ENCODE measurements around the gene FHDC1. TPM values are rescaled to one million over a fixed set of nuclear protein-coding genes. Genes with fewer than 3 reads are reported as not detected.

FHDC1 gene
- total and polyA plus RNA-seq, 10 of the 15 experiments (the other 5 are each of a cell fraction or from before 2014, with no cell fraction given) = 0.04 to 0.12 (median 0.06) TPM; not detected in 3

DNA sequence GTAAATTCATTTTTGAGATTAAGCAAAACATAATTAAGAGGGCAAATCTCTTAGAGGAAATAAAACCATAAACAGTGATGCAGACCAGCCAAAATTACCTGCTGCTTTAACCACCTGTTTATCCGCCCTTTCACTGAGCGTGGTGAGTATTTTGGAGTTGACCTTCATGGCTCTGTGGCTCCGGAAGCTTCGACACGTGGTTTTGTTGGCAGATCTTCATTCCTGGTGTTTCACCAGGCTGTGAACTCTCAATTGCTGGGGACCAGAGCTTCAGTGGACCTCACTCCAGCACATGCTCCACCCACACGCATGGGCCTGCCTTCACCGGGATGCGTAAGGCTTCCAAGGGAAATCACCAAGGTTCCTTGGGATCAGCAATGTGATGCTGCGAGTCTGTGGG lies 83.8 kb downstream of the FHDC1 start:
- ChIA-PET RAD21 (ENCODE audit: unreplicated experiment) (no interaction called here), CTCF (no interaction called here), POLR2A (no interaction called here), SMC1A (ENCODE audit: uncharacterized antibody, unreplicated experiment) (no interaction called here)
- in situ Hi-C loops (cut with MboI) = no loop called here
- no peaks in the 10 kb centered on the region for H3K36me3 ChIP-seq (ENCODE audit: control insufficient read depth in 2 of 2, insufficient read depth in 2 of 2, low read length in 1 of 2)
- no peaks in the 10 kb centered on the region; the same call in 1 of the 3 replicates for H3K9me3 ChIP-seq (replicated peaks; ENCODE audit: control insufficient read depth, insufficient read depth, low read length)
- H3K79me2 ChIP-seq (ENCODE audit: control insufficient read depth, insufficient read depth, low read length) = no peaks in the 10 kb centered on the region
- no peaks in the 10 kb centered on the region for H4K20me1 ChIP-seq (ENCODE audit: control insufficient read depth, insufficient read depth)
- no peak overlapping the region for H3K27ac ChIP-seq (ENCODE audit: control insufficient read depth, insufficient read depth)
- H2AFZ ChIP-seq (ENCODE audit: control insufficient read depth, low read depth, low read length) = no peak overlapping the region
- TF ChIP-seq RAD51 (IDR thresholded peaks at IDR 0.05) (no peak), ZNF622 (IDR thresholded peaks at IDR 0.05) (no peak), SMAD5 (IDR thresholded peaks at IDR 0.05; ENCODE audit: low read depth) (no peak), ZNF217 (IDR thresholded peaks at IDR 0.05) (no peak), TBL1XR1 (IDR thresholded peaks at IDR 0.05; ENCODE audit: low read depth, low read length) (no peak), ZSCAN29 (IDR thresholded peaks at IDR 0.05) (no peak), GABPA (IDR thresholded peaks at IDR 0.05; ENCODE audit: low read depth) (no peak), SUPT20H (IDR thresholded peaks at IDR 0.05; ENCODE audit: borderline replicate concordance, control insufficient read depth, low read depth, low read length) (no peak), SMC3 (IDR thresholded peaks at IDR 0.05; ENCODE audit: borderline replicate concordance, low read length) (no peak), ZNF24 (IDR thresholded peaks at IDR 0.05) (no peak), FOS (IDR thresholded peaks at IDR 0.05; ENCODE audit: borderline replicate concordance, extremely low read depth, insufficient read length) (no peak), EED (IDR thresholded peaks at IDR 0.05; ENCODE audit: low read depth) (no peak), SIN3A (IDR thresholded peaks at IDR 0.05; ENCODE audit: low read depth, low read length) (no peak), DPF2 (IDR thresholded peaks at IDR 0.05) (no peak), ZNF207 (IDR thresholded peaks at IDR 0.05; ENCODE audit: borderline replicate concordance) (no peak)
- TF ChIP-seq, protein P1, sequence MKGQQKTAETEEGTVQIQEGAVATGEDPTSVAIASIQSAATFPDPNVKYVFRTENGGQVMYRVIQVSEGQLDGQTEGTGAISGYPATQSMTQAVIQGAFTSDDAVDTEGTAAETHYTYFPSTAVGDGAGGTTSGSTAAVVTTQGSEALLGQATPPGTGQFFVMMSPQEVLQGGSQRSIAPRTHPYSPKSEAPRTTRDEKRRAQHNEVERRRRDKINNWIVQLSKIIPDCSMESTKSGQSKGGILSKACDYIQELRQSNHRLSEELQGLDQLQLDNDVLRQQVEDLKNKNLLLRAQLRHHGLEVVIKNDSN (IDR thresholded peaks at IDR 0.05; ENCODE audit: borderline replicate concordance, extremely low read length, insufficient read depth, low read depth, low read length) = no peak
- intact Hi-C loops (cut with micrococcal nuclease; ENCODE audit: unreplicated experiment) = no loop called here
- FAIRE-seq = no peak
- no TSS peak for BruUV-seq (replicated peaks)
- ATAC-seq = no peak
- H3K27me3 ChIP-seq (replicated peaks in 1 of 2; ENCODE audit: control insufficient read depth in 2 of 2, insufficient read depth in 2 of 2, low read length in 1 of 2) = no peaks in the 10 kb centered on the region; a peak in 1 of 4 replicates
- no peak overlapping the region for H3K4me2 ChIP-seq (ENCODE audit: control insufficient read depth, insufficient read depth)
- H3K9ac ChIP-seq (ENCODE audit: control insufficient read depth, insufficient read depth, low read length) = no peak overlapping the region
- WGBS (ENCODE audit: insufficient coverage, insufficient replicate concordance, low lambda C conversion rate, missing lambda C conversion rate) = 49% methylated on average over 9 of the region's 9 CpGs
- no peak overlapping the region for H3K4me3 ChIP-seq
- no peak for DNase-seq (ENCODE audit: low read depth, low spot score)
- H3K4me1 ChIP-seq (ENCODE audit: control insufficient read depth, insufficient read depth, low read length) = 0 out of 2 replicates have a peak, but pooled peaks cover 5% of the 10 kb centered on the region
